ENCODE data around the gene MYOCOS. TPM values are rescaled to one million over a fixed set of nuclear protein-coding genes. Genes with fewer than 3 reads are reported as not detected.
"Not testable (repeated sequence)": the region's sequence is repeated elsewhere in the genome, so short reads cannot be mapped to it uniquely, and the experiment has no call there.

Gene MYOCOS
- total RNA-seq, 1 donor from 2014 or later = not detected

DNA sequence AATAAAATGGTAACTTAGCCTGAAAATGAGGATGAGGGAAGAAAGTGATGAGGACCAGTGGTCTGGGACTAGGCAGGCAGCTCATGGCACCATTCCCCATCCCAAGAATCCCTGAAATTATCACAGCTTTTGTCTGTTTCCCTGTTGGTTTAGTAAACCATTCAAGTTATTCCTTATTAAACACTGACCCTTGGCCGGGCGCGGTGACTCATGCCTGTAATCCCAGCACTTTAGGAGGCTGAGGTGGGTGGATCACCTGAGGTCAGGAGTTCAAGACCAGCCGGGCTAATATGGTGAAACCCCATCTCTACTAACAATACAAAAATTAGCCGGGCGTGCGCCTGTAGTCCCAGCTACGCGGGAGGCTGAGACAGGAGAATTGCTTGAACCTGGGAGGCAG lies 34.2 kb downstream of the MYOCOS start:
- not testable (repeated sequence) for DNase-seq (ENCODE audit: extremely low read depth, low read depth, low spot score)

DNA sequence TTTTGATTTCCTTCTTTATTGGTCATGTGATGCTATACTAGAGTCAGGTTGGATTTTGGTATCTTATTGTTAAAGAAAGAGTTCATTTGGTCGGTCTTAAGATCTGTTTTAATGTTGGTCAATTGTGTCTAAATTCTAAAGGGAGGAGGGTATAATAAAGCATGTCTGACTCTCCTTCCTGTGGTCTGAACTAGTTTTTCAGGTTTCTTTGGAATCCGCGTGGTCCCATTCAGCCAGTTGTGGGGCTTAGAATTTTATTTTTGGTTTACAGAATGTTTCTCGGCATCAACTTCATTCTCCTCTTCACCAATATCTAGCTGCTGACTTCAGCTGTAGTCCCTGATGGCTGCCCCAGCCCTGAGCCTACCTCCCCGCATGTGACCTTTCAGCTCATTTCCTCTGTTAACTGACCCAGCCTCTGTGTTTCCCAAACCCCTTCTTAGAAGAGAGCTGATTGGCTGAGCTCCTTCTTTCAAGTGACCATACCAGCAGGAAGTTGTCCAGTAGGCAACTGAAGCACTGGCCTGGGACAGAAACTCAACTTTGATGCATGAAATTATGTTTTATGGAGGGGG lies 39.1 kb downstream of the MYOCOS start:
- DNase-seq (ENCODE audit: extremely low read depth, low read depth, low spot score) = no peak

DNA sequence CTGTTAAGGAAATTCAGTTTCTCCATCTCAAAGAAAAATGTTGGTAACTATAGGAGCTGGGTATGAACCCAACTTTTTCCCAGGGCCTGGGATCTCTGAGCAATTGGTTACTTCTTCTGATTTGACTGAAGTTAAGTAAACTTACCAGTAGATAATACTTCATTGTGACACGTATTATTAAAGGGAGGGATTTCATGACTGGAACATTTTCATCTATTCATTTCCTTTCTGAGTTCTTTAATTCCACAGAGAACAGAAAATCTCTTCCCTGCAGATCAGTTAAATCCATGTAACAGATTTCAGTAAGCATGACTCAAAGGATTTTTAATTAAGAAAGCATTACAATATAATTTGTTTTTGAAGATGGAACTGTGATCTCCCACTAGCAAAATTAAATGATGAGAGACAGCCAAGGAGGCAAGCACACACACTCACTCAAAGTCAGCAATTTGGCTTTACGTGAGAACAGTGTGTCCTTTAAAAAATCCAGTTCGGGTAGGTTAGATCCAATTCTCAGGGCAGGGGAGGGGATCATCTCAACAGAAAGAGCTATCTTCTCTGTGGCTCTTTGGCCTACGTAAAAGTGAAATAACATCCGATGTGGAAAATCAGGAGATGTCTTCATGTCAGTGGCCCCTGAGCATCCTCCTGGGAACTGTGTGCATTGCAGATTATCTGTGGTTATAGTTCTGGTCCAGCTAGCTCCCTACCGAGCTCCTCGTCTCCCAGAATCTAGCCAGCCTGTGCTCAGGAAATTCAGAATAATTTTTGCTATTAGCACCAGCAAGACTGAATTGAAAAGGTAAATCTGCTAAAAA lies 41.2 kb downstream of the MYOCOS start:
- no peak for DNase-seq (ENCODE audit: extremely low read depth, low read depth, low spot score)

DNA sequence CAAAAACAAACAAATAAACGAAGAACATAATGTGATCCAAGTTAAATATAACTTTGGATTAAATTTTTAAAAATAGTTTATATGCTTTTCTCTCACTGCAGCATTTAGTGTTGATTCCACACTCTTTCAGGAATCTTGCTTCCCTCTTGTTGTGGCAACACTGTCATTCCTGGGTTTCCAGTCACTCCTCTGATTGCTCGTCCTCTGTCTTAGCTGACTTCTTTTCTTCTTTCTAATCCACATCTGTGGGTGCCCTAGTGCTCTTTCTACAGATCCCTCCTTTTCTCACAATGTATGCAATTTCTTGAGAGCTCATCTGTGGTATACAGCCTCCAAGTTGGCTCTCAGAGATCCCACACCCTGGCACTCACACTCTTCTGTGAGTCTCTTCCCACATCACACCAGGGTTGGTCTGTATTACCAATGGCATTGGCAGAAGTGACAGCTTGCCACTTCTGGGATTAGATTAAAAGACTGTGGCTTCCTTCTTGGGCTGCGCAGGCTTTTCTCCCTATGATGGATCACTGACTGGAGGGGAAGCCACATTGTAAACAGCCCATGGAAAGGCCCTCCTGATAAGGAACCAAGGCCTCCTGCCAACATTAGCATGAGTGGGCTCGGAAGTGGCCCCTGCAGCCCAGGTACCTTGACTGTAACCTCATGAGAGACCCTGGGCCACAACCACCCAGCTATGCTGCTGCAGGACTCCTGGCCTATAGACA lies 42.0 kb downstream of the MYOCOS start:
- DNase-seq (ENCODE audit: extremely low read depth, low read depth, low spot score) = no peak

DNA sequence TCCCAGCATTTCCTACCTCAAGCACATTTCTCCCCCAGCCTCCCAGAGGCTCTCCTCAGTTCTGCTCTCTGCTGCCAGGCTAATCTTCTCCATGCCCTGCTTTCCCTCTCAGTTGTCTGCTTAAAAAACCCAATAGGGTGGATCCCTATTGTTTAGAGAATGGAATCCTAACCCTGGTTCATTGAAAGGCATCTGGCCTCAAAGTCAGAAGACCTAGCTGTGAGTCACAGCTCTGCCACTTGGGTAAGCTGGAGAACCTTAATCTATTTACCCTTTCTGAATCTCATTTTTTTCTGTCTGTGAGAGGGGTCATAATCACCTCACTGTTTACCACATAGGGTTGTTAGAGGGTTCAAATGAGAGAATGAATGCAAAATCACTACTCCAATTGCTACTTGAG lies 42.9 kb downstream of the MYOCOS start:
- no peak for DNase-seq (ENCODE audit: extremely low read depth, low read depth, low spot score)

DNA sequence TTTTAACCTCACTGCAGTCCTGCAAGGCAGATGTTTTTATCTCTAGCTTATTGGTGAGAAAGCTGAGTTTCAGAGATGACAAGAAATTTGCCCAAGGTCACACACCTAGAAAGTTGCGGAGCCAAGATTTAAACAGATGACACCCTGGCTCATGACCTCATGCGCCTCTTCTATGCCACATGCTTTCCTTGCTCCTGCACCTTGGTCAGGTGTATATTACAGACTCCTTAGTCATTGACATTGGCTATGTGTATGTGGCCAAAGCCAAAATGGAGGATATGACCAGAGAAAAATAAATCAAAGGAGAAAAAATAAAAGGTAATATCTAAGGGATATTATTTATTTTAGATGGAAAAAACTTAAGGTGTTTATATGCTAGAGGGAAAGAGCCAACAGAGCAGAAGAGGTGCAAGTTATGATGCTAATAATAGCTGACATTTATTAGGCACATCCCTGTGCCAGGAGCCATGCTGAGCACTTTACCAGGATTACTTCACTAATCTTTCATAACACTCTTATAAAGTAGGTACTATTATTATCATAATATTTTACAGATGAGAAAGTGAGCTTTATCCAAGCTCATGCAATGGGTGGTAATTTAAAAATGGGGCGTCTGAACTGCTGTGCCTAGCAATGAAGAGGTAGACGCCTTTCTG lies 44.2 kb downstream of the MYOCOS start:
- DNase-seq (ENCODE audit: extremely low read depth, low read depth, low spot score) = no peak

DNA sequence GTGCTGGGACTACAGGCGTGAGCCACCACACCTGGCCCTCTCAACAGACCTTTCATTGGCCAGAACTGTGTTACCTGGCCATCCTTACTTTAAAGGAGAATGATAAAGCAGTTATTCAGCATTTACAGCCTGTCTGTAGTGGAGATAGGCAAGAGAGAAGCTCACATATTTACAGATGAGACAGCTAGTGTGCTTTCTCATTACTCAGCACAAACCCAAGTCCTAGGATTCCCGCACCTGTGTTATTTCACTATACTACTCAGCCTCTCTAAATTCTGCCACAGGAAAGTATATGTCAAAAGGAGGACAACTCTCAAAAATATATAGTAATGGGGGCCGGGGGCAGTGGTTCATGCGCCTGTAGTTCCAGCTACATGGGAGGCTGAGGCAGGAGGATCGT lies 46.3 kb downstream of the MYOCOS start:
- no peak for DNase-seq (ENCODE audit: extremely low read depth, low read depth, low spot score)

DNA sequence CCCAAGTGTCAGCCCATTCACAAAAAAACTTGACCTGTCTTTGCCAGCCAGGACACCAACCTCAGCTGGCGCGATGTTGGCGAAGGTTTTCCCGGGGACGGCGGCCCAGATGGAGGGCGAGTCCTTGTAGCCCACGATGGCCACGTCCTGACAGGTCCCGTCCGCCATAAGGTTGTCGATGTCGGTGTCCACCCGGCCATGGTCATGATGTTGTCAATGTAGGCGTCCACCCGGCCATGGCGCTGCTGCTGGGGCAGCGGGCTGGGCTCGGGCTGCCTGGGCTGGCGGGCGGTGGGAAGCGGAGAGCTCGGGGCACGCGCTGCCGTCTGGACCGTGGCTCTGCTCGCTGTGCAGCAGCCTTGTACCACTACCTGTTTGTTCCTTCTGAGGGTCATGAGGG lies 48.7 kb downstream of the MYOCOS start:
- DNase-seq (ENCODE audit: extremely low read depth, low read depth, low spot score) = no peak

DNA sequence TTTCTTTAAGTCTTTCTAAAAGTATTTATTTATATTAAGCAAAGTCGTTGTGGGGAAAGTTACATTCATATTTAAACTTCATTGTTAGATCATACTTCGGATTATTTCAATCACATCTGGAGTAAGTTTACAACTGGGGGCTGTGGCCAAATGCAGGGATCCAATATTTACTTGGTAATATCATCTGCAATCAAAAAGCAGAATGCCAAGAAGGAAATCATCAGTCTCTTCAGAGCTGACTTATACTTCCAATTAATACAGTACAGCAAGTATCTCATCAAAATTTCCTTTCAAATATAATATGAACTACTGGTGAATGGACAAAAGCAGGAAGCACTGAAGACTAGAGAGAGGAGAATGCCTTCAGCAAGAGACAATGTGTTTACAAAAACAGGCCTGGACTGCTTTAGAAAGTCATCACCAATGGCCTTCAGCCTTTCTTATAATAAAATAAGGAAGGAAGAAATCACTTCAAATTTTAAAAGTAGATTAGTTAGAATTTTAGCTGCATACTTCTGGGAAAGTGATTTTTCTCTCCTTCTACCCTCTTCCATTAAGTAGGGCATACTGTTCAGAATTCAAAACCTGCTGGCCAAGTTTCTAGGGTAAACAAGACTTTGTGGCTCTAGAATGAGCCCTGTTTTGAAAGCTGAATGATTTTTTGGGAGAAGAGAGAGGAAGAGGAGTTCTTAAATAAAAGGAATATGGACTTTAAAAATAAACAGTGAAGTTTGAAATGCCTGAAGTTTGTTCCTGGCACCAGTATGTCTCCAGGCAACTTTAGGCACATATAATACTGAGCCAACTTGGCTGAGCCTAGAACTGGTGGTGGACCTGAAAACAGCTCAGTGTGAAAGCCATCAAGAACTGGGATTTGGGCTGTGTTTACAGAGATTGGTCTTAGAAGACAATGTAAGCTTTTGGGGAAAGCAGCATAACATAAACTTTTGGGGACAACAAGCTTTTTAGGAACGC lies 52.7 kb downstream of the MYOCOS start:
- no peak for DNase-seq (ENCODE audit: extremely low read depth, low read depth, low spot score)

Other genes with a start within 250 kb of the MYOCOS start
- 97.8 and 140 TPM in 2 replicates for gene PRRC2C, start 136.7 kb upstream of the MYOCOS start, total RNA-seq
- 0.29 TPM in 1 of 2 replicates, not detected in the other for gene MYOC, start 30.4 kb downstream of the MYOCOS start, total RNA-seq
- 3.9 and 10.3 TPM in 2 replicates for gene VAMP4, start 119.8 kb downstream of the MYOCOS start, total RNA-seq
- 31.8 and 33.7 TPM in 2 replicates for gene METTL13, start 159.4 kb downstream of the MYOCOS start, total RNA-seq
- 1.0 and 3.4 TPM in 2 replicates for gene DNM3, start 219.3 kb downstream of the MYOCOS start, total RNA-seq